ENCODE measurements around the gene NPL.

NPL gene

GRCh38 chr1:182861994-182862393 lies 72.4 kb downstream of the NPL start:
- H3K4me3 ChIP-seq (ENCODE audit: low read length): no peak overlapping the region
- no peak for DNase-seq (ENCODE audit: low read depth)
- no peak for TF ChIP-seq CTCF (conservative IDR thresholded peaks at IDR 0.05; ENCODE audit: low read depth, low read length)

- TF ChIP-seq CTCF (conservative IDR thresholded peaks at IDR 0.05; ENCODE audit: low read depth, low read length): no peak
- no peak overlapping the region for H3K4me3 ChIP-seq (ENCODE audit: low read length)
- no peak for DNase-seq (ENCODE audit: low read depth)
Measured at GRCh38 chr1:182862827-182863226, 73.3 kb downstream of the NPL start.

GRCh38 chr1:182863940-182864339 lies 74.4 kb downstream of the NPL start:
- no peak overlapping the region for H3K4me3 ChIP-seq (ENCODE audit: low read length)
- TF ChIP-seq CTCF (conservative IDR thresholded peaks at IDR 0.05; ENCODE audit: low read depth, low read length): no peak
- no peak for DNase-seq (ENCODE audit: low read depth)

- no peak overlapping the region for H3K4me3 ChIP-seq (ENCODE audit: low read length)
- DNase-seq (ENCODE audit: low read depth): no peak
- TF ChIP-seq CTCF (conservative IDR thresholded peaks at IDR 0.05; ENCODE audit: low read depth, low read length): no peak
Measured at GRCh38 chr1:182867861-182868260, 78.3 kb downstream of the NPL start.

GRCh38 chr1:182869241-182869666 lies 79.7 kb downstream of the NPL start:
- DNase-seq (ENCODE audit: low read depth): no peak
- H3K4me3 ChIP-seq (ENCODE audit: low read length): no peak overlapping the region
- TF ChIP-seq CTCF (conservative IDR thresholded peaks at IDR 0.05; ENCODE audit: low read depth, low read length): no peak

GRCh38 chr1:182872881-182873280 lies 83.3 kb downstream of the NPL start:
- H3K4me3 ChIP-seq (ENCODE audit: low read length): no peak overlapping the region
- no peak for DNase-seq (ENCODE audit: low read depth)
- no peak for TF ChIP-seq CTCF (conservative IDR thresholded peaks at IDR 0.05; ENCODE audit: low read depth, low read length)

GRCh38 chr1:182875889-182876288 lies 86.3 kb downstream of the NPL start:
- no peak overlapping the region for H3K4me3 ChIP-seq (ENCODE audit: low read length)
- no peak for TF ChIP-seq CTCF (conservative IDR thresholded peaks at IDR 0.05; ENCODE audit: low read depth, low read length)
- no peak for DNase-seq (ENCODE audit: low read depth)
